ENCODE data around the gene PACSIN2.

The PACSIN2 gene

DNA sequence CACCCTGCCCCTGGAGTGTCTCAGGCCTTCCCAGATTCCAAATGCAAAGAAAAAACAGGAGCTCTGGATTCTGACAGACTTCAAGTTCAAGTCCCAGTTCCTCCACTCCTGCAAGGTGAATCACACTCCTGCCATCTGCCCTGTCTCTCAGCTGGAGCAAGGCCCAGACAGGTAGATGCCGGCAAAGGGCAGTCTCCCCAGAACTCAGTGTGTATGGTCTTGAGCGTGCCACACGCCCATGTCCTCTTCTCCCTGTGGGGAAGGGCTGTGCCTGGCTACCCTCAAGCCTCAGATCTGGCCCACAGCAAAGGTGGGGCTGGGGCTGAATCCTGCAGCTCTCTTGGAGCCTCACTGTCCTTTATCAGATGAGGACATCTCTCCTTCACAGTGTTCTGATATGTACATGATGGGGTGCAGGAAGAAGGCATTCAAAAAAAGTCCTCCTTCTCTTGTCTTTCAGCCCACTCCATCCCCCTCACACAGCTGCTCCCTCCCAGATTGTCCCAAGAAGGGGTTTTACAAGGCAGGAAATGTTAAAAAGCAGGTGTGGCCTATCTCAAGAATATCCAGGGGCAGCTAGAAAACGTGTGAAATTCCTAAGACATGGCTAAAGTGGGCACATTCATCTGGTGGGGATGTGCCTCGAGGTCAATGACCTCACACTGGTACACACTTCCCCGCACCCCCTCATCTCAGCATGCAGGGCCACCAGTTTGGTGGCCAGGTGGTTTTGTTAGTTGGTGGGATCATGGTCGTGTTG lies 130.2 kb downstream of the PACSIN2 start:
- no peak for TF ChIP-seq CTCF (IDR thresholded peaks at IDR 0.05; ENCODE audit: low read length)
- Histone ChIP-seq H3K27me3 (replicated peaks; ENCODE audit: insufficient read depth, low read length) (no peaks in the 10 kb centered on the region), H3F3A (ENCODE audit: insufficient read depth, low read length) (no peaks in the 10 kb centered on the region), H3K9me2 (replicated peaks; ENCODE audit: insufficient read depth, low read length) (no peaks in the 10 kb centered on the region), H2AFZ (ENCODE audit: low read length) (no peak overlapping the region), H3K4me3 (ENCODE audit: low read length) (no peak overlapping the region), H3K36me3 (replicated peaks; ENCODE audit: insufficient read depth, low read length) (no peaks in the 10 kb centered on the region), H3K9ac (ENCODE audit: low read length) (no peak overlapping the region), H3K4me1 (ENCODE audit: low read length) (no peaks in the 10 kb centered on the region), H3K4me2 (ENCODE audit: low read depth, low read length) (no peak overlapping the region), H3K9me3 (replicated peaks; ENCODE audit: insufficient read depth, low read length) (no peaks in the 10 kb centered on the region), H4K20me1 (ENCODE audit: insufficient read depth, low read length) (no peaks in the 10 kb centered on the region), H3K27ac (ENCODE audit: low read length) (no peak overlapping the region), H3K79me2 (ENCODE audit: low read length) (no peaks in the 10 kb centered on the region)
- DNase-seq, result no peak

GRCh38 chr22:42883970-42884369 lies 131.0 kb downstream of the PACSIN2 start:
- no peak overlapping the region for H3K4me2 ChIP-seq (ENCODE audit: low read depth, low read length)
- no peak overlapping the region for H2AFZ ChIP-seq (ENCODE audit: low read length)
- no peak overlapping the region for H3K4me3 ChIP-seq (ENCODE audit: low read length)
- no peaks in the 10 kb centered on the region for H3K4me1 ChIP-seq (ENCODE audit: low read length)
- no peaks in the 10 kb centered on the region for H3K79me2 ChIP-seq (ENCODE audit: low read length)
- no peaks in the 10 kb centered on the region for H3F3A ChIP-seq (ENCODE audit: insufficient read depth, low read length)
- H3K9me2 ChIP-seq (replicated peaks; ENCODE audit: insufficient read depth, low read length), result no peaks in the 10 kb centered on the region
- no peak overlapping the region for H3K27ac ChIP-seq (ENCODE audit: low read length)
- no peaks in the 10 kb centered on the region for H3K9me3 ChIP-seq (replicated peaks; ENCODE audit: insufficient read depth, low read length)
- DNase-seq, result no peak
- H3K27me3 ChIP-seq (replicated peaks; ENCODE audit: insufficient read depth, low read length), result no peaks in the 10 kb centered on the region
- no peak for TF ChIP-seq CTCF (IDR thresholded peaks at IDR 0.05; ENCODE audit: low read length)
- TF ChIP-seq EZH2phosphoT487 (IDR thresholded peaks at IDR 0.05; ENCODE audit: low read length), result no peak
- TF ChIP-seq EZH2 (optimal IDR thresholded peaks at IDR 0.05; ENCODE audit: low read depth, low read length), result no peak
- no peaks in the 10 kb centered on the region for H4K20me1 ChIP-seq (ENCODE audit: insufficient read depth, low read length)
- no peak overlapping the region for H3K9ac ChIP-seq (ENCODE audit: low read length)
- no peaks in the 10 kb centered on the region for H3K36me3 ChIP-seq (replicated peaks; ENCODE audit: insufficient read depth, low read length)

DNA sequence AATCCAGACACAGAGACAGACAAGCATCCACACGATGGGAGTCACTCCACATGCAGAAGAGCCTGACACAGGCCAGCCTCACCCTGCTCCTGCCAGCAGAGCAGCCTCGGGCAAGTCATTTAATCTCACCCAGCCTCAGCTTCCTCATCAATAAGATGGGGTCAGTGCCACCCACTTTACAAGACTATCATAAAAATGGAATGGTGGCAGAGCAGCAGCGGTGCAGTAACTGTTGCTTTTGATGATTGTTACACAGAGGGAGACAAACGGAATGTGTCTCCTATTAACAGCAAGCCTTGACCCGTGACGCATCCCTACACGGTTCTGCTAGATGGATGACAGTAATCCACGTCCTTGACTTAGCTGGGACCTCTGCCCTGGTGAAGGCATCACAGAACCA lies 131.8 kb downstream of the PACSIN2 start:
- Histone ChIP-seq H3K27me3 (replicated peaks; ENCODE audit: insufficient read depth, low read length) (no peaks in the 10 kb centered on the region), H2AFZ (ENCODE audit: low read length) (no peak overlapping the region), H4K20me1 (ENCODE audit: insufficient read depth, low read length) (no peaks in the 10 kb centered on the region), H3K4me3 (ENCODE audit: low read length) (no peak overlapping the region), H3K9me2 (replicated peaks; ENCODE audit: insufficient read depth, low read length) (no peaks in the 10 kb centered on the region), H3K79me2 (ENCODE audit: low read length) (no peaks in the 10 kb centered on the region), H3K27ac (ENCODE audit: low read length) (no peak overlapping the region), H3K4me2 (ENCODE audit: low read depth, low read length) (no peak overlapping the region), H3F3A (ENCODE audit: insufficient read depth, low read length) (no peaks in the 10 kb centered on the region), H3K9me3 (replicated peaks; ENCODE audit: insufficient read depth, low read length) (no peaks in the 10 kb centered on the region), H3K36me3 (replicated peaks; ENCODE audit: insufficient read depth, low read length) (no peaks in the 10 kb centered on the region), H3K9ac (ENCODE audit: low read length) (no peak overlapping the region), H3K4me1 (ENCODE audit: low read length) (no peaks in the 10 kb centered on the region)
- TF ChIP-seq CTCF (IDR thresholded peaks at IDR 0.05; ENCODE audit: low read length), result no peak
- no peak for TF ChIP-seq EZH2phosphoT487 (IDR thresholded peaks at IDR 0.05; ENCODE audit: low read length)
- no peak for TF ChIP-seq EZH2 (optimal IDR thresholded peaks at IDR 0.05; ENCODE audit: low read depth, low read length)
- DNase-seq, result no peak

Measured in MM.1S (cell line).